Measurements from ENCODE around the gene ANTXR2. TPM values are rescaled to one million over a fixed set of nuclear protein-coding genes. Genes with fewer than 3 reads are reported as not detected.
A peak's percentile ranks its signal among the peaks of the same experiment; 100 is the strongest.

The ANTXR2 gene
- total and polyA plus RNA-seq, 4 experiments from 2014 or later, result 88.1 to 91.6 (median 90.7) TPM

DNA sequence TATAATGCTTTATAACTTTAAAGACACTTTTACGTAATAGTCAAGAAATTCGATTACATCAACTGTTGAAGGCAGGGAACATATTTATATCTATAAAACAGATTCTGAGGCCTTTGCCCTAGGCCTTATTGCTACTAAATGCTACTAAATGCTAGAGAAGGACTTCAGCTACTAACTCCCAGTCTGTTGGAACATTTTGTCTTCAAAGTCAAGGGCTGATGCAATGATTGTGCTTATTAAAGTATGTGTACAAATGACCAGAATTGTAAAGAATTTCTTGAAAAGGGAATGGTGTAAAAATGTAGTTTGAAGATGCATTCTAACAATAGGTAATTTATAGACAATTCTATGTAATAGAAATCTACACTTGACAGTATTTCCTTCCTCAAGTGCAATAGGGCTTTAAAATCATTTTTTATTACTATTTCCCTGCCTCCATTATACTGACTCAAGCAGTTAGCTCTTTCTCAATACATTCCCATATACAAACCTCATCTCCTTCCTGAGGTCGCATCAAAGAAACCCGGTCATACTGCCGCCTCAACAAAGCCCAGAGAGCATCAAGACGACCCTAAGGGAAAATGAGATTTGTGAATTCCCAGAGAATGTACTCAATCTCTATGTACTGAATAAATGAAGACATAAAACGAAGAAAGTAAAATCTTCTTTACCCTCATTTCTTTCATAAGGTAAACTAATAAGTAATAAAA, 95.7 kb downstream of the ANTXR2 start:
- no peak overlapping the region for H3K4me3 Mint-ChIP-seq
- H3K4me3 ChIP-seq (ENCODE audit: low read length in 2 of 2), result no peak overlapping the region
- CTCF ChIA-PET (ENCODE audit: partially characterized antibody), result no interaction called here
- H3K36me3 ChIP-seq (ENCODE audit: insufficient read depth, low read length), result peaks cover 21% of the 10 kb centered on the region
- H3K27me3 ChIP-seq (ENCODE audit: insufficient read depth, low read length), result no peaks in the 10 kb centered on the region
- DNase-seq, result no peak
- peaks cover 0 to 5% (median 1%) of the 10 kb centered on the region in 4 donors for H3K4me1 Mint-ChIP-seq
- no peak overlapping the region for H3K27ac ChIP-seq (ENCODE audit: low read depth, low read length)
- intact Hi-C loops (cut with micrococcal nuclease), result no loop called here
- no peaks in the 10 kb centered on the region for H3K4me1 ChIP-seq (ENCODE audit: insufficient read depth, low read length)
- H3K27ac Mint-ChIP-seq, result peak overlapping the region in 1 of 7 donors; percentile 6
- POLR2A ChIA-PET (ENCODE audit: partially characterized antibody), result no interaction called here
- peaks cover 61 to 74% of the 10 kb centered on the region in 2 donors for H3K36me3 Mint-ChIP-seq
- no peaks in the 10 kb centered on the region for H3K27me3 Mint-ChIP-seq
- no peaks in the 10 kb centered on the region for H3K9me3 Mint-ChIP-seq
- no peaks in the 10 kb centered on the region for H3K9me3 ChIP-seq (ENCODE audit: control insufficient read depth in 1 of 2, low read length in 2 of 2)

DNA sequence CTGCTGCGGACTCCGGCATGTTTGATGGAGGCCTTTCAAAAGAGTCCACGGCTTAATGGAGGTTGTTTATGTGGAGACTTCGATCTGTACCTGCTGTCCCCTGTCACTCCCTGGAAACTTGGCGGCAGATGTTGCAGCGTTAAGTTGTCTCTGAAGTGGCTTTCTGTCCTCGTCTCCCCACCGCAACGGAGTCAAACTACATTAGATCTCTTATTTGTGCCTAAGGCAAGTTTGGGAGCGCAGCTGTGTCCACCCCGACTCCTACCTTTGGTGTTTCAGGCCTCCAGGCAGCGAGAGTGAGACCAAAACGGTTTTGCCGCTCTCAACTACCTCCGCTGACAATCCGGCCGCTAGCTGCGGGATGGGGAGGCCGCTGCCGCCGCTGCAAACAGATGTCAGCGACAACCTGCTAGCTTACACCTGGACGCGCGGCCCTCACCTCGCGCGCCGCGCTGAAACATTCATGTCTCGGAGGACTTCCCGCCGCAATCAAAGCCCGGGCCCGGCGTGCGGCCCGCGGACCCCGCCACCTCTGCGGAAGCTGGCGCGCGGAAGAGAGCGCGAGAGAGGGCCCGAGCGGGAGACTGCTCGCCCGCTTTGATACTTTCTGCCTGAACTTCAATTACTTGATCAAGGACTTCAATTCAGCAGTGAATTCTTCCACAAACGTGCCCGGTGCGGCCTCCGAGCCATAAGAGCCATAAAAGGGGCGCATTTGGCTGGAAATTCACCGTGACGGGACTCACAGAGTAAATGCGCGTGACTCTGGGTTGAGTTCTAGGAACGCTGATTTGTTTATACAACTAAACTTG, 108.4 kb downstream of the ANTXR2 start:
- no peak overlapping the region for H3K27ac Mint-ChIP-seq
- ChIA-PET POLR2A (ENCODE audit: partially characterized antibody) (no interaction called here), CTCF (ENCODE audit: partially characterized antibody) (no interaction called here)

DNA sequence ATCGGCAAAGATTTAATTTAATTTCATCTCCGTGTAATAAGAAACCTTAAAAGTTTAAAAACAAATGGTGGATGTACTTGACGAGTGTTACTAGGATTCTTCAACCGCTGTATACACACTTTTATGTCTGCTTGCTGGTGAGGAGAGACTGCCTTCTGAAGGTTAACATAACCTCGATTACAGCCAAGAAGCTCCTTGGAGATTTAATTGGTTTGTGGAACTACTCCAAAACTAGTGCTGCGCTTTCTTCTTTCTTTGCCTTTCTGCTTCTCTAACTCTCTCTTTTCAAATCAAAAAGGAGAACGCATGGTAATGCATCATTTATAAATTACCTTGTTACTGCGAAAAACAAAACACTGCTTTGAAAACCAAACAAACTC, 109.0 kb downstream of the ANTXR2 start:
- Mint-ChIP-seq H3K4me3 (no peak overlapping the region), H3K27ac (no peak overlapping the region), H3K36me3 (peaks cover 25 to 39% of the 10 kb centered on the region in 2 donors), H3K4me1 (peaks cover 0 to 3% (median 1%) of the 10 kb centered on the region in 4 donors), H3K9me3 (peaks cover 0 to 4% (median 0%) of the 10 kb centered on the region in 8 donors), H3K27me3 (no peaks in the 10 kb centered on the region)
- no peaks in the 10 kb centered on the region for H3K36me3 ChIP-seq (ENCODE audit: insufficient read depth, low read length)
- no peaks in the 10 kb centered on the region for H3K27me3 ChIP-seq (ENCODE audit: insufficient read depth, low read length)
- ChIA-PET POLR2A (ENCODE audit: partially characterized antibody) (interaction anchor here (1.1 kb wide), 1 partner anchor 9 kb away, joined by 3 read pairs; no protein-coding TSS in a partner anchor), CTCF (ENCODE audit: partially characterized antibody) (no interaction called here)
- no peak overlapping the region for H3K4me3 ChIP-seq (ENCODE audit: low read length in 2 of 2)
- intact Hi-C loops (cut with micrococcal nuclease), result no loop called here
- H3K9me3 ChIP-seq (ENCODE audit: control insufficient read depth in 1 of 2, low read length in 2 of 2), result no peaks in the 10 kb centered on the region
- no peak for DNase-seq
- H3K27ac ChIP-seq (ENCODE audit: low read depth, low read length), result no peak overlapping the region
- H3K4me1 ChIP-seq (ENCODE audit: insufficient read depth, low read length), result no peaks in the 10 kb centered on the region

More for the DNA sequence above, 108.4 kb downstream of the ANTXR2 start:
- Mint-ChIP-seq H3K4me1 (peaks cover 0 to 2% (median under 1%) of the 10 kb centered on the region in 4 donors), H3K4me3 (no peak overlapping the region), H3K27me3 (no peaks in the 10 kb centered on the region), H3K36me3 (peaks cover 22 to 36% of the 10 kb centered on the region in 2 donors), H3K9me3 (peaks cover 0 to 4% (median 0%) of the 10 kb centered on the region in 8 donors)
- intact Hi-C loops (cut with micrococcal nuclease), result no loop called here
- no peaks in the 10 kb centered on the region for H3K36me3 ChIP-seq (ENCODE audit: insufficient read depth, low read length)
- no peaks in the 10 kb centered on the region for H3K4me1 ChIP-seq (ENCODE audit: insufficient read depth, low read length)
- DNase-seq, result no peak
- no peaks in the 10 kb centered on the region for H3K9me3 ChIP-seq (ENCODE audit: control insufficient read depth in 1 of 2, low read length in 2 of 2)
- no peaks in the 10 kb centered on the region for H3K27me3 ChIP-seq (ENCODE audit: insufficient read depth, low read length)
- H3K27ac ChIP-seq (ENCODE audit: low read depth, low read length), result no peak overlapping the region
- no peak overlapping the region for H3K4me3 ChIP-seq (ENCODE audit: low read length in 2 of 2)

GRCh38 chr4:79959652-79960051, 113.4 kb downstream of the ANTXR2 start:
- H3K4me1 Mint-ChIP-seq, result peaks cover 0 to 10% (median 5%) of the 10 kb centered on the region in 4 donors
- intact Hi-C loops (cut with micrococcal nuclease), result no loop called here
- no peaks in the 10 kb centered on the region for H3K9me3 ChIP-seq (ENCODE audit: control insufficient read depth in 1 of 2, low read length in 2 of 2)
- H3K27me3 ChIP-seq (ENCODE audit: insufficient read depth, low read length), result no peaks in the 10 kb centered on the region
- no peaks in the 10 kb centered on the region for H3K4me1 ChIP-seq (ENCODE audit: insufficient read depth, low read length)
- no peak overlapping the region for H3K27ac ChIP-seq (ENCODE audit: low read depth, low read length)
- H3K27me3 Mint-ChIP-seq, result no peaks in the 10 kb centered on the region
- peaks cover 18 to 27% of the 10 kb centered on the region in 2 donors for H3K36me3 Mint-ChIP-seq
- POLR2A ChIA-PET (ENCODE audit: partially characterized antibody), result no interaction called here
- peak overlapping the region in 1 of 7 donors; percentile 3 for H3K27ac Mint-ChIP-seq
- H3K4me3 ChIP-seq (ENCODE audit: low read length in 2 of 2), result no peak overlapping the region
- CTCF ChIA-PET (ENCODE audit: partially characterized antibody), result no interaction called here
- no peak overlapping the region for H3K4me3 Mint-ChIP-seq
- peaks cover 0 to 4% (median 0%) of the 10 kb centered on the region in 8 donors for H3K9me3 Mint-ChIP-seq
- no peaks in the 10 kb centered on the region for H3K36me3 ChIP-seq (ENCODE audit: insufficient read depth, low read length)
- no peak for DNase-seq

DNA sequence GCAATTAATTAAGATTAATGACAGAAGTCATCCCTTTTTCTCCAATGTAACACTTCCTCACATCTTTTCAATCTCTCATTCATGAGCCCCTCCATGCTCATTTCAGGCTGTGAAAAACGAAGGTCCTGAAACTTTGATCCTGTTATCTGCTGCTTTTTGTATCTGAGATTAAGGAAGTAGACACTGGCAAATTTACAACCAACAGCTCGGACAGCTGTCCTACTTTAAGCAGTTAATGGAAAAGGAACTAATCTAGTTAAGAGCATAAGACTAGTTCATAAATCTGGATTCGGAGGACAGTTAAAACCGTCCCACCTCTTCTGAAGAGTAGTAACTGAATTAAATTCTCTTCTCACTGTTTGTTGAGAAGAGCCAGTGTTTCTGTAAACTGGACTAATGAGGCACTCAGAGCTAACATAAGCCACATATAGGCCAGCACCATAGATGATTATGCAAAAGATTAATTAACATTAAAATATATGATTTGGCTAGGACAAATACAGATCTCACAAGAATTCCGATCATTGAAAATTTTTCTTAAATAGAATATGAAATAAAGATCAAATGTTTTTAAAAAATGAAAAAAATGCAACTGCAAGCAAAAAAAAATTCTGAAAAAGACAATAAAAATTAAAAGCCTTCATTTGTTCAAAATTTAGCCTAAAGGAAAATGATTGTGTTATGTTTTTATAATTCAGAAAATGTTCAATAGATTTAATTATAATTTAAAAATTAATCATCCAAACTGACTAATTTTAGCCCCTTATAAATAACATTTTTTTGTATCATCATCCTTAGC, 114.4 kb downstream of the ANTXR2 start:
- no peak overlapping the region for H3K27ac Mint-ChIP-seq
- intact Hi-C loops (cut with micrococcal nuclease), result no loop called here
- ChIA-PET CTCF (ENCODE audit: partially characterized antibody) (no interaction called here), POLR2A (ENCODE audit: partially characterized antibody) (no interaction called here)
- Histone ChIP-seq H3K27me3 (ENCODE audit: insufficient read depth, low read length) (no peaks in the 10 kb centered on the region), H3K27ac (ENCODE audit: low read depth, low read length) (no peak overlapping the region), H3K36me3 (ENCODE audit: insufficient read depth, low read length) (no peaks in the 10 kb centered on the region), H3K9me3 (ENCODE audit: control insufficient read depth in 1 of 2, low read length in 2 of 2) (no peaks in the 10 kb centered on the region), H3K4me3 (ENCODE audit: low read length in 2 of 2) (no peak overlapping the region), H3K4me1 (ENCODE audit: insufficient read depth, low read length) (no peaks in the 10 kb centered on the region)
- H3K27me3 Mint-ChIP-seq, result no peaks in the 10 kb centered on the region
- peaks cover 0 to 10% (median 5%) of the 10 kb centered on the region in 4 donors for H3K4me1 Mint-ChIP-seq
- H3K36me3 Mint-ChIP-seq, result peaks cover 11 to 17% of the 10 kb centered on the region in 2 donors
- H3K4me3 Mint-ChIP-seq, result no peak overlapping the region
- DNase-seq, result no peak
- H3K9me3 Mint-ChIP-seq, result peaks cover 0 to 1% (median 0%) of the 10 kb centered on the region in 8 donors

DNA sequence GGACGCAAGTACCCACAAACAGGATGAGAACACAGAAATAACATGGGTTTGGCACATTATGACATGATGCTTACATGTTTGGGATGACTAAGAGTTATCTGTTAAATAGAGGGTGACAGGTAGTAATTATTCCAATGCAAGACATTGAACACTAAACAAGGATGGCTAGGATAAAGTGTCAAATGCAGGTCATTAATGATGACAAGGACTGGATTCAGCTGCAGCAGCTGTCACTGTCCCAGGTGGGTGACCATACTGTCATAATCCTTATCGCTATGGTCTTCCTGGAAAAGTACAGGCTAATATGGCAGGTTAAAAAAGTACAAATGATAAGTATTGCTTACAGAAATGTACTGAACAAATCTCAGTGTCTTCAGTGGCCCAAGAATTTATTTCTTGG, 123.9 kb downstream of the ANTXR2 start:
- H3K27me3 Mint-ChIP-seq, result no peaks in the 10 kb centered on the region
- no peaks in the 10 kb centered on the region for H3K27me3 ChIP-seq (ENCODE audit: insufficient read depth, low read length)
- H3K36me3 ChIP-seq (ENCODE audit: insufficient read depth, low read length), result no peaks in the 10 kb centered on the region
- H3K4me1 Mint-ChIP-seq, result peaks cover 11 to 25% (median 14%) of the 10 kb centered on the region in 4 donors
- no peaks in the 10 kb centered on the region for H3K4me1 ChIP-seq (ENCODE audit: insufficient read depth, low read length)
- H3K27ac Mint-ChIP-seq, result no peak overlapping the region
- peaks cover 0 to 2% (median 0%) of the 10 kb centered on the region in 8 donors for H3K9me3 Mint-ChIP-seq
- no peak overlapping the region for H3K4me3 ChIP-seq (ENCODE audit: low read length in 2 of 2)
- intact Hi-C loops (cut with micrococcal nuclease), result no loop called here
- no peak overlapping the region for H3K4me3 Mint-ChIP-seq
- H3K9me3 ChIP-seq (ENCODE audit: control insufficient read depth in 1 of 2, low read length in 2 of 2), result no peaks in the 10 kb centered on the region
- CTCF ChIA-PET (ENCODE audit: partially characterized antibody), result no interaction called here
- peaks cover 6 to 14% of the 10 kb centered on the region in 2 donors for H3K36me3 Mint-ChIP-seq
- no peak overlapping the region for H3K27ac ChIP-seq (ENCODE audit: low read depth, low read length)
- POLR2A ChIA-PET (ENCODE audit: partially characterized antibody), result no interaction called here
- no peak for DNase-seq

DNA sequence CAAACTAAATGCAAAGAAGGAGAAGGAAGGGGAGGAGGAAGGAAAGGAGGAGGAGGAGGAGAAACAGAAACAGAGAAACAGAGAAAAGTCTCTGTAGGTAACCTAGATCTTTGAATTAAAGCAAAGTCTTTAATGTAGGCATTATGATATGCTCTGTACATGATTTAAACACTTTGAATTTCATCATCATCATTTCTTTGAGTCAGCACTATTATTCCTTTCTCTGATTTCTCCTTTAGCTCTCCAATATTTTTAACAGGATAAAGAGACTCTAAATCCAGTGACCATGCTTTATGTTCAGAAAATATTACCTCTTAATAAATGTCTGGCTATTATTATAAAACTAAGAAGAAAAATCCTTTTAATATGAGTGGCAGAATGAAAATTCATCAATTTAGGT, 124.3 kb downstream of the ANTXR2 start:
- Mint-ChIP-seq H3K27me3 (no peaks in the 10 kb centered on the region), H3K4me3 (no peak overlapping the region), H3K9me3 (peaks cover 0 to 2% (median 0%) of the 10 kb centered on the region in 8 donors), H3K36me3 (peaks cover 6 to 14% of the 10 kb centered on the region in 2 donors), H3K27ac (no peak overlapping the region), H3K4me1 (peaks cover 11 to 25% (median 14%) of the 10 kb centered on the region in 4 donors)
- H3K27ac ChIP-seq (ENCODE audit: low read depth, low read length), result no peak overlapping the region
- no peaks in the 10 kb centered on the region for H3K36me3 ChIP-seq (ENCODE audit: insufficient read depth, low read length)
- no peaks in the 10 kb centered on the region for H3K27me3 ChIP-seq (ENCODE audit: insufficient read depth, low read length)
- H3K4me3 ChIP-seq (ENCODE audit: low read length in 2 of 2), result no peak overlapping the region
- no peaks in the 10 kb centered on the region for H3K9me3 ChIP-seq (ENCODE audit: control insufficient read depth in 1 of 2, low read length in 2 of 2)
- DNase-seq, result no peak
- intact Hi-C loops (cut with micrococcal nuclease), result no loop called here
- H3K4me1 ChIP-seq (ENCODE audit: insufficient read depth, low read length), result no peaks in the 10 kb centered on the region
- CTCF ChIA-PET (ENCODE audit: partially characterized antibody), result no interaction called here
- POLR2A ChIA-PET (ENCODE audit: partially characterized antibody), result no interaction called here

Data from CD4-positive, alpha-beta memory T cell (primary cell).